ENCODE measurements around the gene XPNPEP2.

Gene XPNPEP2, protein sequence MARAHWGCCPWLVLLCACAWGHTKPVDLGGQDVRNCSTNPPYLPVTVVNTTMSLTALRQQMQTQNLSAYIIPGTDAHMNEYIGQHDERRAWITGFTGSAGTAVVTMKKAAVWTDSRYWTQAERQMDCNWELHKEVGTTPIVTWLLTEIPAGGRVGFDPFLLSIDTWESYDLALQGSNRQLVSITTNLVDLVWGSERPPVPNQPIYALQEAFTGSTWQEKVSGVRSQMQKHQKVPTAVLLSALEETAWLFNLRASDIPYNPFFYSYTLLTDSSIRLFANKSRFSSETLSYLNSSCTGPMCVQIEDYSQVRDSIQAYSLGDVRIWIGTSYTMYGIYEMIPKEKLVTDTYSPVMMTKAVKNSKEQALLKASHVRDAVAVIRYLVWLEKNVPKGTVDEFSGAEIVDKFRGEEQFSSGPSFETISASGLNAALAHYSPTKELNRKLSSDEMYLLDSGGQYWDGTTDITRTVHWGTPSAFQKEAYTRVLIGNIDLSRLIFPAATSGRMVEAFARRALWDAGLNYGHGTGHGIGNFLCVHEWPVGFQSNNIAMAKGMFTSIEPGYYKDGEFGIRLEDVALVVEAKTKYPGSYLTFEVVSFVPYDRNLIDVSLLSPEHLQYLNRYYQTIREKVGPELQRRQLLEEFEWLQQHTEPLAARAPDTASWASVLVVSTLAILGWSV

GRCh38 chrX:129738466-129739308 lies at the start of gene XPNPEP2:
Gene XPNPEP2 (plus strand): TSS chrX:129738979. CDS start chrX:129739214, 235 bp downstream.
- no peak for DNase-seq

GRCh38 chrX:129689796-129690195 lies 49.0 kb upstream of the XPNPEP2 start:
- no peak for DNase-seq

- DNase-seq = no peak
Observed at GRCh38 chrX:129690435-129690834, 48.3 kb upstream of the XPNPEP2 start.

GRCh38 chrX:129693354-129693753 lies 45.4 kb upstream of the XPNPEP2 start:
- peak; percentile 11 for DNase-seq

DNA sequence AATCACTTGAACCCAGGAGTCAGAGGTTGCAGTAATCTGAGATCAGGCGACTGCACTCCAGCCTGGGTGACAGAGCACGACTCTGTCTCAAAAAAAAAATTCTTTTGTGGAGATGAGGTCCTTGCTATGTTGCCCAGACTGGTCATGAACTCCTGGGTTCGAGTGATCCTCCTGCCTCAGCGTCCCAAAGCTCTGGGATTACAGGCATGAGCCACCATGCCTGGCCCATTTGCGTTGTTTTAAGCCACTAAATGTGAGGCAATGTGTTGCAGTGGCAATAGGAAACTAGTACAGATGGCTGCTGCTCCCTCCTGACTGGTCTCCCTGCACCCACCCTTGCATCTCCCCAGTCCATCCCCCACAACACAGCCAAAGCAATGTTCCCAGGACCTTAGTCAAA lies 44.0 kb upstream of the XPNPEP2 start:
- peak; percentile 30 for DNase-seq

DNA sequence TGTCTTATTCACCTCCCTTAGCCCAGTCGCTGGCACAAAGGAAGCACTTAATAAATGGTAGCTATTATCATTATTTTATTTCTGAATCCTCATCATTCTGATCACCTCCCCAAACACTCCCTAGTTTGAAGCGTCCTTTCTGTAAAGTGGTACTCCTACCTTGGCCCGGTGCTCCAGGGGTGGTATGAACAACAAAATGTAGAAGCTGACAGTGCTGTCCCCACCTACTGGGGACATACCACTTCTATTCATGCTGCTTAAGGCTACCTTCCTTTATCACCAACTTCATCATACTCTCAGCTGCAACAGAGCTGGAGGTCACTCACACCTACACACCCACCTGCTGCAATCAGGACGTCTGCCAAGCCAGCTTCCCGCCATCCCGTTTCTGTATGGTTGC lies 43.2 kb upstream of the XPNPEP2 start:
- DNase-seq = peak; percentile 13

DNA sequence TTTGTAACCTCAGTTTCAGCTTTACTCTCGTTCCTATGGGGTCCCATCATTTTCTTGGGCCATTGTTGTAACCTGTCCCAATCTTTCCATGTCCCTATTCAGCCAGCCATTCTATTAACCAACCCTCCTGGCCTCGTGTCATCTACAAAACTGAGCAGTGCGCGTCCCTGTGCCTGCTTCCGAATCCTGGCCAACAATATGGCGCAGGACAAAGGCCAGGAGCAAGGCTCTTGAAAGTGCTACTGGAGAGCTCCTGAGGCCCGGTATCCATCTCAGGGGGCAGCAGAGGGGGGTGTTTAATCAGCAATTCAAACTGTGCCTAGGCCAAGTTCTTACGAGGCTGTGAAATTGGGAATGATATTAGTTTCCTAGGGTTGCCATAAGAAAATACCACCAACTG lies 42.8 kb upstream of the XPNPEP2 start:
- peak; percentile 26 for DNase-seq

- DNase-seq = peak; percentile 32
Observed at GRCh38 chrX:129696463-129697155, 42.2 kb upstream of the XPNPEP2 start.

- DNase-seq = peak; percentile 49
Observed at GRCh38 chrX:129697204-129697829, 41.5 kb upstream of the XPNPEP2 start.

GRCh38 chrX:129698150-129698549 lies 40.6 kb upstream of the XPNPEP2 start:
- no peak for DNase-seq

DNA sequence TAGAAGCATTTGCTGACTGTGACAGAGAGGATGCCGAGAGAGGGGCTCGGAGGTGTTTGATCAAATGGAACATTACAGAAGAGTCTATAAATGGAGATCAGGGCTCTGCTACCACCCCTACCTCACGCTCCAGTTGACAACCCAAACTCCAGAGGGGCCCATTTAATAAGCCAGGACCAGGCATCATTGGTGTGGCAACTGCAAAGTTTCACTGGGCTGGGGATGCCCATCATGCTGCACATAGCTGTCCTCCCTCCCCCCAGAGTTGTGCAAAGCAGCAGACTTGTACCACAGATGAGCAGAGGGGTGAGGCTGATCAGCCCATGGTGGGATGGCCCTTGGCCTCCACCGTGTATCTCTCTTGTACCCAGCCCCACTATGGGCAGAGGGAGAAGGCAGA lies 38.2 kb upstream of the XPNPEP2 start:
- no peak for DNase-seq

GRCh38 chrX:129701624-129702069 lies 37.1 kb upstream of the XPNPEP2 start:
- DNase-seq = no peak

- no peak for DNase-seq
Observed at GRCh38 chrX:129704491-129704890, 34.3 kb upstream of the XPNPEP2 start.

GRCh38 chrX:129705377-129705925 lies 33.3 kb upstream of the XPNPEP2 start:
- no peak for DNase-seq

DNA sequence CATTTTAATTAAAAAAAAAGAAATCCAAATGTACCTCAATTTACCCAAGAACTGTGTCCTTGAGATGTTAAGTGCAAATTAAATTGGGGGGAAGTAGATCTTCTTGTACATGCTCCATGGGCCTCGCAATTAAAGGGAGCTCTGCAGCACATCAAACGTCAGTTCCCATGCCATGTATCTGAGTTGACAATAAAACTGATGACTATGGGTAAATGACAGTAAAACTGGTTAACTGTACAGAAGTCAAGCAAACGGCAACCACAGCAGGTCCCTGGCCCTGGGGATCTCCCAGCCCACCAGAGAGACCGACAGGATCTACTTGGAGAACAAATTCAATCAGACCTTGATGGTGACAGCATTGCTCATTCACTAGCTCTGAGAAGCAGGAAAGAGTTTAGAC lies 32.8 kb upstream of the XPNPEP2 start:
- no peak for DNase-seq

DNA sequence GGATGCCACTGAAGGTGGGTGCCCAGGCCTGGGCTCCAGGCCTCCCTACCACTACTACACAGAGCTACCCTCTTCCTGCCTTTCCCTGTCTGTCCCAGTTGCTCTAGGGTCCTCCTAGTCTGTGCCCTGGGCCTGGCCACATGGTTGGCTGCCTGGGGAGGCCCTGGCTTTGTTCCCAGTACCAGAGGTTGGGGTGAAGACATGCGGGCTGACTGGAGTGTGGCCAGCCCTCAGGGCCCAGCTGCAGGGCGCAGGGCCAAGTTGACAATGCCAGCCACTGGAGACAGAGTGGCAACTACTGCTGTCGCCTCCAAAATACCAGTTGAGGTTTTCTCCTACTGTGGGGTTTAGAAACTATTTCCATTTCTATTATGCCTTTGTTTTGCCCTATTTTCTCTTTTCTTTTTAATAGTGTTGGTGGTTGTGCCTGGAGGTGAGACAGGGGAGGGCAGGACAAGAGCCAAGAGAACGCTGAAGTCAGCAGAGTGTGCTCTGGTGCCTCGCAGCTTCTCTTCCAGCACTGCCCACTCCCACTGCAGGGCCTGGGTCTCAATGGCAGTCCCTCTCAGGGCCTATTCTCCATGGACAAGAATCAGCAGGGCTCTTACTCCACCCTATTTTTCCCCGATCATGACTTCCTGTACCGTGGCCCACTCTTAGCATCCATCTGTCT lies 32.2 kb upstream of the XPNPEP2 start:
- DNase-seq = no peak

DNA sequence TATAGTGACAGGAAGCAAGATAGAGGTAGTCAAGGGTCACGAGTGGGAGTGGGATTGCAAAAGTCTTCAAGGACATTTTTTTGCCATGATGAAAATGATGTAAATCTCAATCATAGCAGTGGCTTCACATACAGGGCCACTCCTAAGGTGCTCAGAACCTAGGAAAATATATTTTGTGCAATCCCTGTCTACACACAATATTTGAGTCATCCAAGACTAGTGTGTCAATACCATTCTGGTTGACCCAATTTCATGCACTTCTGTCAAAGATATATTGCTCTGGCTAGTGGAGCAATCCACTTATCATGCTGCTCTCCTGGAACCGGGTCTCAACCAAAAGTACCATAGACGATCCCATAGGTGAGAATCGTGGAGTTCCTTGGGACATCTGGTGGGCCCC lies 24.2 kb upstream of the XPNPEP2 start:
- DNase-seq = peak; percentile 4

GRCh38 chrX:129716507-129716906 lies 22.3 kb upstream of the XPNPEP2 start:
- DNase-seq = no peak

GRCh38 chrX:129717892-129718291 lies 20.9 kb upstream of the XPNPEP2 start:
- no peak for DNase-seq

- DNase-seq = no peak
Observed at GRCh38 chrX:129718676-129719075, 20.1 kb upstream of the XPNPEP2 start.

DNA sequence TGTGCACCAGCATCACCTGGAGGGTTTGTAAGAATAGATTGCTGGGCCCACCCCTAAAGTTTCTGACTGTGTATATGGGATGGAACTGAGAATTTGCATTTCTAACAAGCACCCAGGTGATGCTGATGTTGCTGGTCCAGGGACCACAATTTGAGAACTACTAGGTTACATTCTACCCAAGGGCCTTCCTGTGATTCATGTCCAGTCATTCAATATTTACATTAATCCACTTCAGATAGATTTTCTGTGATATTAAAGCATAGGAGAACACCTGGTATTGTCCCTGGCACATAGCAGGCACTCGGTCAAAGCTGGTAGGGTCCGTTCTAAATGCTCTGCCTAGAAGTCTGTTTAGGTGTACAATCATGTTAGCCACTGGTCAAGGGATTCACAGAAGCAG lies 19.5 kb upstream of the XPNPEP2 start:
- no peak for DNase-seq

Measured in activated CD8-positive, alpha-beta memory T cell treated with anti-CD3 and anti-CD28 coated beads for 24 hours (primary cell).